ENCODE data around the gene FOXS1. TPM values are rescaled to one million over a fixed set of nuclear protein-coding genes. Genes with fewer than 3 reads are reported as not detected.

The FOXS1 gene
- total and polyA plus RNA-seq, 2 experiments from 2014 or later = 0.26 TPM; not detected in 1

DNA sequence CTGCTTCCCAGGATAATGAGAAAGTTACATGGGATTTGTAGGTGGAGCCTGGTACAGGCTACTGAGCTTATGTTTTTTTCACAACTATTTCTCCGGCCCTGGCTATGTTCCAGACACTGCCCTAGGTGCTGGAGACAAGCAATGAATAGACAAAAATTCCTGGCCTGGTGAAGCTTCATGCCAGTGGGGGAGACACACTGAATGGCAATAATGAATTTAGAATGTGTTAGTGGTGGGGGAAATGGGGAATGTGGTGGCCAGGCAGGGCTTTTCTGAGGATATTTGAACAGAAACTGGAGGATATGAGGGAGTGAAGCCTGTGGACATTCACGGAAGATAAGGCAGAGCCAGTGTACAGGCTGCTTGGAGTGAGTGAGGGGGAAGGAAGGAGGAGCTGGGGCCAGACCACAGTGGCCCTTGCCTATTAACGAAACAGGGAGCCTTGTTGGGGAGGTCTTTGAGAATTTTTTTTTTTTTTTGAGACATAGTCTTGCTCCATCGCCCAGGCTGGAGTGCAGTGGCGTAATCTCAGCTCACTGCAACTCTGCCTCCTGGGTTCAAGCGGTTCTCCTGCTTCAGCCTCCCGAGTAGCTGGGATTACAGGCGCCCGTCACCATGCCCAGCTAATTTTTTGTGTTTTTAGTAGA is 6.6 kb downstream of the FOXS1 start:
- 0 out of 2 replicates have a peak, but pooled peaks cover 5% of the 10 kb centered on the region for H3K9me2 ChIP-seq (ENCODE audit: insufficient read depth)
- no peaks in the 10 kb centered on the region for H3K79me2 ChIP-seq (replicated peaks; ENCODE audit: insufficient read depth)
- no peaks in the 10 kb centered on the region for H3K36me3 ChIP-seq (ENCODE audit: insufficient read depth)
- peaks cover 21% of the 10 kb centered on the region; the same call in 1 of the 2 replicates for H3K4me1 ChIP-seq (ENCODE audit: insufficient read depth)
- H3K27me3 ChIP-seq (ENCODE audit: insufficient read depth) = no peaks in the 10 kb centered on the region
- Mint-ChIP-seq H3K4me3 (no peak overlapping the region), H3K9me3 (peaks cover 16% of the 10 kb centered on the region; the same call in 2 of the 3 replicates), H3K36me3 (ENCODE audit: low read depth) (no peaks in the 10 kb centered on the region), H3K27ac (no peak overlapping the region), H3K27me3 (ENCODE audit: insufficient read depth, low read depth, poor library complexity) (peaks cover 13% of the 10 kb centered on the region), H3K4me1 (peaks cover 28% of the 10 kb centered on the region)
- 0 out of 2 replicates have a peak, but pooled peaks cover 4% of the 10 kb centered on the region for H3F3A ChIP-seq (replicated peaks; ENCODE audit: low read depth)
- H4K20me1 ChIP-seq (replicated peaks; ENCODE audit: insufficient read depth) = no peaks in the 10 kb centered on the region
- H3K27ac ChIP-seq (ENCODE audit: low read depth) = no peak overlapping the region
- H3K4me2 ChIP-seq = no peak overlapping the region
- no peak overlapping the region; the same call in 1 of the 2 replicates for H2AFZ ChIP-seq
- DNase-seq (ENCODE audit: low spot score) (no peak), ATAC-seq (no peak)
- no peak for TF ChIP-seq EZH2phosphoT487 (IDR thresholded peaks at IDR 0.05; ENCODE audit: unreplicated experiment)
- no peak for TF ChIP-seq JUNB (IDR thresholded peaks at IDR 0.05; ENCODE audit: unreplicated experiment)
- no peak overlapping the region for H3K4me3 ChIP-seq

DNA sequence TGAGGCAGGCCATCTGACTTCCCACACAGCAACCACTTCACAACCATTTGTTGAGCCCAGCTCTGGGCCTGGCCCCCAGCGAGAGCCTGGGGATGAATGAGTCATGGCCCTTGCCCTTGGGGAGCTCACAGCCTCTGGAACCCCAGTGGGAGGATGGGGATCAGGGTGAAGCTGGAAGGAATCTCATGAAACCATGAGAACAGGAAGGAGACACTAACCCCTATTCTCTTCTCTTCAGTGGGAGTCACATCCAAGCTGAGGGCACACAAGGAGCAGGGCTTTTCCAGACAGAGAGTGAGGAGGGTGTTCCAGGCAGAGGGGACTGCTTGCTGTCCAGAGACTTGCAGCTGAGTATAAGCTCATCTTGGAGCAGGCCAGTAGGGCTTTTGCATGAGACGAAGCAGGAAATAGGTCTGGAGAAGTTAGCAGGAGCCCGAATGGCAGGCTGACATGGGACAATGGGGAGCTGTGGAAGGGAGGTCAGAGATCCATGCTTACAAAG is 7.5 kb downstream of the FOXS1 start:
- TF ChIP-seq EZH2phosphoT487 (IDR thresholded peaks at IDR 0.05; ENCODE audit: unreplicated experiment) = no peak
- TF ChIP-seq CREB1 (CRISPR knock-in tag; IDR thresholded peaks at IDR 0.05; ENCODE audit: low read depth) = no peak
- Mint-ChIP-seq H3K4me3 (no peak overlapping the region; the same call in 2 of the 3 replicates), H3K9me3 (peaks cover 19% of the 10 kb centered on the region; the same call in 2 of the 3 replicates), H3K36me3 (ENCODE audit: low read depth) (no peaks in the 10 kb centered on the region), H3K27ac (no peak overlapping the region), H3K4me1 (peaks cover 22% of the 10 kb centered on the region), H3K27me3 (ENCODE audit: insufficient read depth, low read depth, poor library complexity) (peaks cover 16% of the 10 kb centered on the region)
- peaks cover 18% of the 10 kb centered on the region; the same call in 1 of the 2 replicates for H3K4me1 ChIP-seq (ENCODE audit: insufficient read depth)
- H3K79me2 ChIP-seq (replicated peaks; ENCODE audit: insufficient read depth) = no peaks in the 10 kb centered on the region
- no peaks in the 10 kb centered on the region for H3K36me3 ChIP-seq (ENCODE audit: insufficient read depth)
- H3K4me2 ChIP-seq = no peak overlapping the region
- ATAC-seq = no peak
- H3K27me3 ChIP-seq (ENCODE audit: insufficient read depth) = no peaks in the 10 kb centered on the region
- no peak overlapping the region for H3K27ac ChIP-seq (ENCODE audit: low read depth)
- DNase-seq (ENCODE audit: low spot score) = no peak
- no peak overlapping the region for H3K4me3 ChIP-seq
- H3F3A ChIP-seq (replicated peaks; ENCODE audit: low read depth) = 0 out of 2 replicates have a peak, but pooled peaks cover 4% of the 10 kb centered on the region
- H2AFZ ChIP-seq = 0 out of 2 replicates have a peak overlapping the region, but pooled peaks have one; percentile 72
- no peaks in the 10 kb centered on the region for H4K20me1 ChIP-seq (replicated peaks; ENCODE audit: insufficient read depth)
- H3K9me2 ChIP-seq (ENCODE audit: insufficient read depth) = peaks cover 5% of the 10 kb centered on the region; the same call in 1 of the 2 replicates

DNA sequence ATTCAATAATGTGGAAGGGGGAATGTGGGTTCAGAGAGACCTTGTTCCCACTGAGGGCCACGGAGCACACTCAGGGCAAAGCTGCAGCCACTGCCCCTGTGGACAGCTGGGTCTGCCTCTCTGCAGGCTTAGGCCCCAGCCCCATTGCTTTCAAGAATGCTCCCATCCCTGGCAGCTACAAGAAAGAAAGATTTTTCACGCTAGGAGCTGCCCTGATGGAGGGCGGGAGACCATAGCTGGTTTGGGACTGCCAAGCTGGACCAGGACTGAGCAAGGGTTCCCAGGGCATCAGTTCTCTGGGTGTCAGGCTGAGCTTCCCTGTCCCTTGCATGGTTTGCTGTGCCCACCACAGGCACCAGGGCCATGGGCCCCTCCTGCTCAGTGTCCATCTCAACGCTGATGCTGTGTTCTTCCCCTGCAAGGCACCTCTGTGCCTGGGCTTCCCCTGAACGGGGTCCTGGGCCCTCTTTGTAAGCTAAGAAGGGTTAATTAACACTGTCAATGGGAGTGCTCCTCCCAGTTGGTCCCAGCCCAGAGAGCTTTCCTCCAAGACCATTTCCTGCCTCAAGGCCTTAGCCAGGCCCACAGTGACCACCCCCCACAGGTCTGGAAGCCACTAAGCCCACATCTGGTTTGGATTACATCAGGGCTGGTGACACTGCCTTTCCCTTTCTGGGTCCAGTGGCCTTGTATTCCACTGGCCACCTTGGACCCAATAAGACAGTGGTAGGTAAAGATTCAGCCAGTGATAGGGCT is 8.4 kb downstream of the FOXS1 start:
- DNase-seq (ENCODE audit: low spot score) = no peak
- H3K27ac Mint-ChIP-seq = no peak overlapping the region
- H3K36me3 ChIP-seq (ENCODE audit: insufficient read depth) = no peaks in the 10 kb centered on the region
- 0 out of 2 replicates have a peak, but pooled peaks cover 4% of the 10 kb centered on the region for H3F3A ChIP-seq (replicated peaks; ENCODE audit: low read depth)
- H3K4me1 ChIP-seq (ENCODE audit: insufficient read depth) = peaks cover 10% of the 10 kb centered on the region; the same call in 1 of the 2 replicates
- H3K27ac ChIP-seq (ENCODE audit: low read depth) = no peak overlapping the region
- H4K20me1 ChIP-seq (replicated peaks; ENCODE audit: insufficient read depth) = no peaks in the 10 kb centered on the region
- peaks cover 14% of the 10 kb centered on the region for H3K4me1 Mint-ChIP-seq
- peaks cover 19% of the 10 kb centered on the region; the same call in 2 of the 3 replicates for H3K9me3 Mint-ChIP-seq
- no peaks in the 10 kb centered on the region; the same call in 2 of the 3 replicates for H3K36me3 Mint-ChIP-seq (ENCODE audit: low read depth)
- no peak for ATAC-seq
- no peak overlapping the region for H2AFZ ChIP-seq
- H3K4me2 ChIP-seq = no peak overlapping the region
- H3K27me3 Mint-ChIP-seq (ENCODE audit: insufficient read depth, low read depth, poor library complexity) = peaks cover 18% of the 10 kb centered on the region
- TF ChIP-seq STAT1 (IDR thresholded peaks at IDR 0.05; ENCODE audit: unreplicated experiment) = no peak
- TF ChIP-seq, protein P1, sequence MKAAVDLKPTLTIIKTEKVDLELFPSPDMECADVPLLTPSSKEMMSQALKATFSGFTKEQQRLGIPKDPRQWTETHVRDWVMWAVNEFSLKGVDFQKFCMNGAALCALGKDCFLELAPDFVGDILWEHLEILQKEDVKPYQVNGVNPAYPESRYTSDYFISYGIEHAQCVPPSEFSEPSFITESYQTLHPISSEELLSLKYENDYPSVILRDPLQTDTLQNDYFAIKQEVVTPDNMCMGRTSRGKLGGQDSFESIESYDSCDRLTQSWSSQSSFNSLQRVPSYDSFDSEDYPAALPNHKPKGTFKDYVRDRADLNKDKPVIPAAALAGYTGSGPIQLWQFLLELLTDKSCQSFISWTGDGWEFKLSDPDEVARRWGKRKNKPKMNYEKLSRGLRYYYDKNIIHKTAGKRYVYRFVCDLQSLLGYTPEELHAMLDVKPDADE (IDR thresholded peaks at IDR 0.05) = no peak
- TF ChIP-seq EZH2phosphoT487 (IDR thresholded peaks at IDR 0.05; ENCODE audit: unreplicated experiment) = no peak
- no peak for TF ChIP-seq POLR2AphosphoS5 (IDR thresholded peaks at IDR 0.05; ENCODE audit: low read depth)
- TF ChIP-seq, protein P2, sequence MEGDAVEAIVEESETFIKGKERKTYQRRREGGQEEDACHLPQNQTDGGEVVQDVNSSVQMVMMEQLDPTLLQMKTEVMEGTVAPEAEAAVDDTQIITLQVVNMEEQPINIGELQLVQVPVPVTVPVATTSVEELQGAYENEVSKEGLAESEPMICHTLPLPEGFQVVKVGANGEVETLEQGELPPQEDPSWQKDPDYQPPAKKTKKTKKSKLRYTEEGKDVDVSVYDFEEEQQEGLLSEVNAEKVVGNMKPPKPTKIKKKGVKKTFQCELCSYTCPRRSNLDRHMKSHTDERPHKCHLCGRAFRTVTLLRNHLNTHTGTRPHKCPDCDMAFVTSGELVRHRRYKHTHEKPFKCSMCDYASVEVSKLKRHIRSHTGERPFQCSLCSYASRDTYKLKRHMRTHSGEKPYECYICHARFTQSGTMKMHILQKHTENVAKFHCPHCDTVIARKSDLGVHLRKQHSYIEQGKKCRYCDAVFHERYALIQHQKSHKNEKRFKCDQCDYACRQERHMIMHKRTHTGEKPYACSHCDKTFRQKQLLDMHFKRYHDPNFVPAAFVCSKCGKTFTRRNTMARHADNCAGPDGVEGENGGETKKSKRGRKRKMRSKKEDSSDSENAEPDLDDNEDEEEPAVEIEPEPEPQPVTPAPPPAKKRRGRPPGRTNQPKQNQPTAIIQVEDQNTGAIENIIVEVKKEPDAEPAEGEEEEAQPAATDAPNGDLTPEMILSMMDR (conservative IDR thresholded peaks at IDR 0.05; ENCODE audit: low read depth in 2 of 2) = no peak
- TF ChIP-seq, protein P3, sequence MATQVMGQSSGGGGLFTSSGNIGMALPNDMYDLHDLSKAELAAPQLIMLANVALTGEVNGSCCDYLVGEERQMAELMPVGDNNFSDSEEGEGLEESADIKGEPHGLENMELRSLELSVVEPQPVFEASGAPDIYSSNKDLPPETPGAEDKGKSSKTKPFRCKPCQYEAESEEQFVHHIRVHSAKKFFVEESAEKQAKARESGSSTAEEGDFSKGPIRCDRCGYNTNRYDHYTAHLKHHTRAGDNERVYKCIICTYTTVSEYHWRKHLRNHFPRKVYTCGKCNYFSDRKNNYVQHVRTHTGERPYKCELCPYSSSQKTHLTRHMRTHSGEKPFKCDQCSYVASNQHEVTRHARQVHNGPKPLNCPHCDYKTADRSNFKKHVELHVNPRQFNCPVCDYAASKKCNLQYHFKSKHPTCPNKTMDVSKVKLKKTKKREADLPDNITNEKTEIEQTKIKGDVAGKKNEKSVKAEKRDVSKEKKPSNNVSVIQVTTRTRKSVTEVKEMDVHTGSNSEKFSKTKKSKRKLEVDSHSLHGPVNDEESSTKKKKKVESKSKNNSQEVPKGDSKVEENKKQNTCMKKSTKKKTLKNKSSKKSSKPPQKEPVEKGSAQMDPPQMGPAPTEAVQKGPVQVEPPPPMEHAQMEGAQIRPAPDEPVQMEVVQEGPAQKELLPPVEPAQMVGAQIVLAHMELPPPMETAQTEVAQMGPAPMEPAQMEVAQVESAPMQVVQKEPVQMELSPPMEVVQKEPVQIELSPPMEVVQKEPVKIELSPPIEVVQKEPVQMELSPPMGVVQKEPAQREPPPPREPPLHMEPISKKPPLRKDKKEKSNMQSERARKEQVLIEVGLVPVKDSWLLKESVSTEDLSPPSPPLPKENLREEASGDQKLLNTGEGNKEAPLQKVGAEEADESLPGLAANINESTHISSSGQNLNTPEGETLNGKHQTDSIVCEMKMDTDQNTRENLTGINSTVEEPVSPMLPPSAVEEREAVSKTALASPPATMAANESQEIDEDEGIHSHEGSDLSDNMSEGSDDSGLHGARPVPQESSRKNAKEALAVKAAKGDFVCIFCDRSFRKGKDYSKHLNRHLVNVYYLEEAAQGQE (IDR thresholded peaks at IDR 0.05; ENCODE audit: unreplicated experiment) = no peak
- no peak for TF ChIP-seq CREB1 (CRISPR knock-in tag; IDR thresholded peaks at IDR 0.05; ENCODE audit: low read depth)
- no peak overlapping the region for H3K4me3 ChIP-seq
- H3K9me2 ChIP-seq (ENCODE audit: insufficient read depth) = peaks cover 5% of the 10 kb centered on the region; the same call in 1 of the 2 replicates
- H3K4me3 Mint-ChIP-seq = no peak overlapping the region; the same call in 2 of the 3 replicates
- no peaks in the 10 kb centered on the region for H3K79me2 ChIP-seq (replicated peaks; ENCODE audit: insufficient read depth)
- no peaks in the 10 kb centered on the region for H3K27me3 ChIP-seq (ENCODE audit: insufficient read depth)
